ENCODE measurements around the gene C16orf92.

C16orf92 gene

GRCh38 chr16:30063278-30063892, 40.4 kb downstream of the C16orf92 start:
- no peak for DNase-seq

GRCh38 chr16:30063893-30064728, 41.1 kb downstream of the C16orf92 start:
- peak; percentile 51 for DNase-seq

DNA sequence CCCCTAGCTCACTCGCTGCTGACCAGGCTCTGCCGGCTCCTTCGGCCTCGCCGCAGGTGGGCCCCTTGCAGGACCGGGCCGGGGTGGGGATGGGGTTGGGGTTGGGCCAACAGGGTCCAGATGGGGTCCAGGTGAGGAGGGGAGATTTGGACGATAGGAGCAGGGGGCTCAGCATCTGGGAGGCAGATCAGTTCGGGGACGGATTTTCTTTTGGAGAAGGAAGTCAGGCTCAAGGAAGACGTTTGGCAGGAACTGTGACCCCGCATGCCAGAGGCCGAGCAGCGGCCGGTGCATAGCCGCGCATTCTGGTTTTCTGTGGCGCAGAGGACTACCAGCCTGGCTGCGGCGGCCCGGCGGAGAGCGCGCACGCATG, 41.7 kb downstream of the C16orf92 start:
- DNase-seq = no peak

DNA sequence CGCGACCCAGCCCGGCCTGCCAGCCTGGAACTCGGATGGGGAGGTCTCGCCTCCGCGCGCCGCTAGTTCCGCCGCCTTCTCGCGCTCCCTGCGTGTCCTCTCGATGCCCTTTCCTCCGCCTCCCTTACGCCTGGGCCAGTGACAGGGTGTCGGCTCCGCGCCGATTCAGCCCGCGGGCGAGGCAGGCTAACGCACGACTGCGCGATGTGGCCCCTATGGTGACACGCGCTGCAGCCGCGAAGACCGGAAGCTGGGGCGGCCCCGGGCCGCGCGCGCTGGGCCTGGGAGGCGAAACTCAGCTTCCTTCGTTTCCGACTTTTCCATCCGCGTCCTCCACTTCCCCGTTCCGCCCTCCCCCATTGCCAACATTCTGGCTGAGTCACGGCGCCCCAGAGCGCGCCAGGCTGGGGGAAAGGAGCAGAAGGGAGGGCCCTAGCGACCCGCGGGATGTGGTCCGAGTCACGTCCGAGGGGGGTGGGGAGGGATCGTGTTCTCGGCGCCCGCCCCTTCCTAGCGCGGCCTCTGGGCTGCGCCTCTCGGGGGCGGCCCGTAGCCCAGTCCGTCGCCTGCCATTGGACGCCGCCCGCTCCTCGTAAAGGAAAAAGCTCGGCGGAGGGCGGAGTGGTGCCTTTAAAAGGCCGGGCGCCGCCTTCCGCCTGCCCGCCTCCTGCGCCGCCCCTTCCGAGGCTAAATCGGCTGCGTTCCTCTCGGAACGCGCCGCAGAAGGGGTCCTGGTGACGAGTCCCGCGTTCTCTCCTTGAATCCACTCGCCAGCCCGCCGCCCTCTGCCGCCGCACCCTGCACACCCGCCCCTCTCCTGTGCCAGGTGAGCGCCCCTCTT, 42.3 kb downstream of the C16orf92 start, which contains the start of gene ALDOA:
ALDOA (plus strand) TSS at position 659 of the 841 bp plus-strand sequence. CDS start 1,138 bp downstream, outside the sequence.
- DNase-seq = peak; percentile 96

- no peak for DNase-seq
Measured at GRCh38 chr16:30065943-30066760, 43.2 kb downstream of the C16orf92 start.

DNA sequence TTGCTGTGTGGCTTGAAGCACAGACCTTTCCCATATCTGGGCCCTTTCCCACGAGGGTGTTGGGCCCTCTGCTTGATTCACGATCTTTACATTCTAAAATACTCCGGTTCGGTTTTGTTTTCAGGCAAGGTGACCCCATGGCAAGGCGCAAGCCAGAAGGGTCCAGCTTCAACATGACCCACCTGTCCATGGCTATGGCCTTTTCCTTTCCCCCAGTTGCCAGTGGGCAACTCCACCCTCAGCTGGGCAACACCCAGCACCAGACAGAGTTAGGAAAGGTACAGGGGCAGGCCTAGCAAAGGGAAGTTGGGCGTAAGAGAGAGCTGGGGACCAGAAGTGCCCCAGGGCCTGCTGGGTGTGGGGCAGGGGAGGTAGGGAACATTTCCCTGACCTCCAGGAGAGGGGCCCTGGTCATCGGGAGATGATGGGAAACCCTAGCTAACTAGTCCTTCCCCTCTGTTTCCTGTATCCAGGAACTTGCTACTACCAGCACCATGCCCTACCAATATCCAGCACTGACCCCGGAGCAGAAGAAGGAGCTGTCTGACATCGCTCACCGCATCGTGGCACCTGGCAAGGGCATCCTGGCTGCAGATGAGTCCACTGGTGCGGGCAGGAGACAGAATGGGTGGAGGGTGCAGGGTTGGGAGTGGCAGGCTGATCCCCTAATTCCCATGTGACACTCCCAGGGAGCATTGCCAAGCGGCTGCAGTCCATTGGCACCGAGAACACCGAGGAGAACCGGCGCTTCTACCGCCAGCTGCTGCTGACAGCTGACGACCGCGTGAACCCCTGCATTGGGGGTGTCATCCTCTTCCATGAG, 44.0 kb downstream of the C16orf92 start:
- DNase-seq = no peak

DNA sequence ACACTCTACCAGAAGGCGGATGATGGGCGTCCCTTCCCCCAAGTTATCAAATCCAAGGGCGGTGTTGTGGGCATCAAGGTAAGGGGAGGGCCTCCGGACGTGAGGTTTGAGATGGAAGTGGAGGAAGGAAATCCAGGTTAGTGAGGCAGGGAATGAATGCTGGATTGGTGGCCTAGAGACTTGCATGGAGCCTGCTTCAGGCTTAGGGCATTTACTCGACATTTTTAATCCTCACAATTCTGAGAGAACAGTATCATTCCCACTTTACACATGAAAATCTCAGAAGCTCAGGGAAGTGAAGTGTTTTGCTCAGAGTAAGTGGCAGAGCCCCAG, 44.6 kb downstream of the C16orf92 start:
- DNase-seq = no peak

DNA sequence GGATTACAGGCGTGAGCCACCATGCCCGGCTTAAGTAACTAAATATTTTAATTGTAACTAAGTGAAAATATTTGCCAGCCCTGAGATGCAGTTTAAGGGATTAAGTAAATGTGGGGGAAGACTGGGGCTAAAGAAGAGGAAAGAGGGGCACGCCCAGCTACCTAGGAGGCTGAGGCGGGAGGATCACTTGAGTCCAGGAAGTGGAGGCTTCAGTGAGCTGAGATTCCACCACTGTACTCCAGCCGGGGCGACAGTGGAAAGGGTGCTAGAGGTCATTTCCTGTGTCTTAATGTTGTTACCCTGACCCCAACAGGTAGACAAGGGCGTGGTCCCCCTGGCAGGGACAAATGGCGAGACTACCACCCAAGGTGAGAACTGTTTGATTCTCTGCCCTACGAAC, 45.3 kb downstream of the C16orf92 start:
- DNase-seq = no peak

- no peak for DNase-seq
Measured at GRCh38 chr16:30068750-30069610, 46.0 kb downstream of the C16orf92 start.

- DNase-seq = no peak
Measured at GRCh38 chr16:30069611-30070462, 46.8 kb downstream of the C16orf92 start.

DNA sequence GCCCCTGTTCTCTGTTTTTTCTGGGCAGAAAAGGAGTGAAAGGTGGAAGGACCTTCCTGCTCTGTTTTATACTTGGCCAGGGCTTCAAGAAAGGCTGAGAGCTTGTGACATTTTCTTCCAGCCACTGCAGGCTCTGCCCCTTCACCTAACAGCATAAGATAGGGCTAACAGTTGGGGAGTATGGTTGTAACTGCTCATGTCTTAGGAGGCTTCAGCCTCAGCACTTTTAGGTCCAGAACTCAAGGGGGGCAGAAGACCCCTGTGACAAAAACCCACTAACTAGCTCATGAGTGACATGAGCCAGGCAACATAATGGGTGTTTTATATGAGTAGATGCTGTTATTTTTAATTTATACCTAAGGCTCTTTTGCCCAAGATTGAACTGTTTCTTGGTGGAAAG, 47.5 kb downstream of the C16orf92 start:
- DNase-seq = no peak
